K562 (cell line): ENCODE measurements around the gene ADAM8. TPM values are rescaled to one million over a fixed set of nuclear protein-coding genes. Genes with fewer than 3 reads are reported as not detected.

Source experiments
- ATAC-seq: fragments of 200-7000 bp; cut with Tn5 transposase; 3 replicates; pipeline ENCODE4 v1.9.1; 2020; ENCODE audit warnings: moderate library complexity
- BruUV-seq: library from RNA; stranded (reverse); fragments of 400-500 nt; replicated peaks from 2 replicates; lab custom pipeline; 2021; lab: Mats Ljungman, UMichigan
- CTCF ChIA-PET: fragments of 300-600 bp; formaldehyde crosslinking; extraction: SDS; loops from one replicate; lab custom pipeline; 2021; ENCODE audit warnings: low intra/inter-chr PET ratio; lab: Yijun Ruan, JAX
- POLR2A ChIA-PET: fragments of 300-600, 350-650 bp; sonication (Branson Sonifier 250); formaldehyde crosslinking; extraction: SDS; loops from one replicate; lab custom pipeline; 2021; ENCODE audit warnings: antibody characterized with exemption, inconsistent platforms; lab: Yijun Ruan, JAX
- DNase-seq, 4 experiments: peaks; one replicate each; pipeline versions ENCODE4 v3.0.0 to v3.0.0-alpha.2; 2011 to 2018; ENCODE audit warnings: low spot score in 3 of 4, mixed read lengths in 3 of 4; ENCODE audit errors: extremely low read depth in 1 of 4
- FAIRE-seq: peaks from 2 replicates; lab custom pipeline; 2011; peaks lifted over from hg19 to GRCh38; lab: Jason Lieb, UNC
- H2AFZ ChIP-seq: 2 replicates; pipeline ENCODE4 v1.6.0; 2011; ENCODE audit warnings: low read depth, low read length, control low read depth, inconsistent platforms
- H3K27ac ChIP-seq: fragments of 200-600 bp; 3 replicates; pipeline ENCODE4 v1.8.0; 2011; ENCODE audit warnings: low read depth, mild to moderate bottlenecking, control low read depth, inconsistent platforms, low read length, moderate library complexity, mixed read lengths; ENCODE audit errors: extremely low read depth
- H3K27me3 ChIP-seq, 2 experiments: fragments of 300-600 bp in 1 of 2; 2 replicates in 1 of 2; 3 replicates in 1 of 2; pipeline versions ENCODE4 v1.6.0 to v1.8.0; 2011; ENCODE audit warnings: inconsistent platforms in 2 of 2, low read length in 2 of 2, mild to moderate bottlenecking in 1 of 2, mixed read lengths in 1 of 2, moderate library complexity in 1 of 2; ENCODE audit not compliant: control insufficient read depth in 2 of 2, insufficient read depth in 2 of 2
- H3K36me3 ChIP-seq: fragments of 300-600 bp; 3 replicates; pipeline ENCODE4 v1.8.0; 2011; ENCODE audit warnings: mild to moderate bottlenecking, low read length, inconsistent platforms; ENCODE audit not compliant: control insufficient read depth, insufficient read depth
- H3K4me1 ChIP-seq, 2 experiments: fragments of 200-600 bp in 1 of 2; replicated peaks in 1 of 2; 2 replicates in 1 of 2; 3 replicates in 1 of 2; pipeline versions ENCODE4 v1.5.1 to v1.8.0; 2011; ENCODE audit warnings: inconsistent platforms in 2 of 2, low read length in 2 of 2, mild to moderate bottlenecking in 1 of 2, mixed read lengths in 1 of 2, moderate library complexity in 1 of 2; ENCODE audit not compliant: control insufficient read depth in 2 of 2, insufficient read depth in 2 of 2
- H3K4me2 ChIP-seq: 2 replicates; pipeline ENCODE4 v1.6.1; 2011; ENCODE audit warnings: low read length, control low read depth, inconsistent platforms, mixed read lengths; ENCODE audit not compliant: insufficient read depth
- H3K4me3 ChIP-seq: fragments of 200-600 bp; sonication (generic), shearing (Covaris generic); 2 replicates; pipeline ENCODE4 v1.5.1; 2016; ENCODE audit warnings: control low read depth, inconsistent platforms
- H3K79me2 ChIP-seq: fragments of 200-600 bp; 3 replicates; pipeline ENCODE4 v1.8.0; 2011; ENCODE audit warnings: low read length, inconsistent platforms; ENCODE audit not compliant: control insufficient read depth, insufficient read depth
- H3K9ac ChIP-seq, 2 experiments: 2 replicates each; pipeline versions ENCODE4 v1.6.0 to v1.6.1; 2011; ENCODE audit warnings: low read depth in 2 of 2, low read length in 2 of 2, control low read depth in 1 of 2, inconsistent platforms in 1 of 2, mild to moderate bottlenecking in 1 of 2, mixed read lengths in 1 of 2; ENCODE audit not compliant: insufficient read depth in 1 of 2
- H3K9me1 ChIP-seq: one replicate; pipeline ENCODE4 v1.6.0; 2011; ENCODE audit warnings: inconsistent platforms, mild to moderate bottlenecking, low read length, moderate library complexity; ENCODE audit not compliant: control insufficient read depth, insufficient read depth
- H3K9me3 ChIP-seq: replicated peaks from 2 replicates; pipeline ENCODE4 v1.5.1; 2011; ENCODE audit warnings: low read depth, low read length, inconsistent platforms; ENCODE audit not compliant: control insufficient read depth, insufficient read depth
- H4K20me1 ChIP-seq: replicated peaks from 2 replicates; pipeline ENCODE4 v1.6.1; 2011; ENCODE audit warnings: low read length, inconsistent platforms, mixed read lengths; ENCODE audit not compliant: control insufficient read depth, insufficient read depth
- FOXA1 ChIP-seq: fragments of 450-650 bp; IDR thresholded peaks from 2 replicates; pipeline ENCODE4 v1.6.1; 2016; ENCODE audit warnings: mild to moderate bottlenecking, borderline replicate concordance
- MEF2A ChIP-seq: IDR thresholded peaks from 2 replicates; pipeline ENCODE4 v1.6.1; 2011; ENCODE audit warnings: low read depth, mild to moderate bottlenecking, low read length, moderate library complexity; ENCODE audit not compliant: control insufficient read depth
- POLR3G ChIP-seq: IDR thresholded peaks from 2 replicates; pipeline ENCODE4 v1.6.1; 2011; ENCODE audit not compliant: insufficient read length, insufficient replicate concordance; ENCODE audit errors: extremely low read depth
- U2AF2 ChIP-seq: fragments of 200-400 bp; formaldehyde crosslinking; optimal IDR thresholded peaks from 2 replicates; pipeline ENCODE3; 2017; ENCODE audit warnings: low read depth, mild to moderate bottlenecking, low read length
- UBTF ChIP-seq, 2 experiments: IDR thresholded peaks; 2 replicates each; pipeline ENCODE4 v1.6.1; 2012; ENCODE audit warnings: improper control_type of control experiment in 2 of 2, low read depth in 2 of 2, low read length in 2 of 2, borderline replicate concordance in 1 of 2
- ZNF12 ChIP-seq: sonication (generic); formaldehyde crosslinking; IDR thresholded peaks from 2 replicates; pipeline ENCODE4 v1.4.0; 2020; ENCODE audit warnings: mild to moderate bottlenecking, missing genetic modification reagents
- ZNF395 ChIP-seq: fragments of 200-800 bp; sonication (Bioruptor generic); IDR thresholded peaks from 2 replicates; pipeline ENCODE4 v1.6.1; 2017; ENCODE audit warnings: missing genetic modification characterization, missing compliant biosample characterization
- ZNF785 ChIP-seq: fragments of 250-450 bp; sonication (Bioruptor Pico); IDR thresholded peaks from 2 replicates; pipeline ENCODE4 v1.4.0; 2020; ENCODE audit warnings: mild to moderate bottlenecking
- WGBS: fragments of 100-300 bp; shearing (Covaris generic); methylation state at CpG from one replicate; pipeline ENCODE4 v1.1.6; 2016; ENCODE audit warnings: low coverage, mixed read lengths; ENCODE audit not compliant: insufficient coverage; ENCODE audit errors: missing lambda C conversion rate; 5-methylcytosine and 5-hydroxymethylcytosine counted together
- in situ Hi-C: fragments of 300-500 bp; cut with MboI; formaldehyde crosslinking; loops from 4 replicates; pipeline ENCODE4 v1.15.0; 2018; ENCODE audit warnings: inconsistent platforms, mixed read lengths
- intact Hi-C: fragments of 100-400 bp; cut with micrococcal nuclease; formaldehyde crosslinking; loops from 2 replicates; pipeline ENCODE4 v1.14.2; 2022
- polyA plus RNA-seq, 8 experiments: library from polyadenylated mRNA; depleted of rRNA in 4 of 8; stranded (reverse) in 5 of 8; unstranded in 3 of 8; fragments of >200 nt; fragmentation: Nextera tagmentation in 2 of 8; fragmentation: Illumina TruSeq in 1 of 8; extraction: Ambion mirVana in 2 of 8; extraction: Trizol in 1 of 8; gene quantifications; 2 replicates each; pipeline versions ENCODE4 v1.2.1 to v1.2.3, GENCODE V29; 2011 to 2014; ENCODE audit warnings: inconsistent platforms in 1 of 8, missing spikeins in 1 of 8
- total RNA-seq, 7 experiments: library from RNA; depleted of rRNA in 6 of 7; stranded (reverse); fragments of >200 nt in 6 of 7; fragmentation: Illumina TruSeq in 2 of 7; extraction: Trizol in 2 of 7; gene quantifications; 2 replicates each; pipeline versions ENCODE4 v1.2.1 to v1.2.3, GENCODE V29; 2011 to 2021; ENCODE audit warnings: low replicate concordance in 1 of 7

Gene ADAM8
- total and polyA plus RNA-seq, 9 of the 15 experiments (the other 6 are each of a cell fraction or from before 2014, with no cell fraction given), result 0.07 to 7.0 (median 1.1) TPM

- ATAC-seq (no peak), FAIRE-seq (no peak), DNase-seq (no peak)
- Histone ChIP-seq H3K27me3 (no peaks in the 10 kb centered on the region), H3K36me3 (peaks cover 37% of the 10 kb centered on the region; the same call in 2 of the 3 replicates), H3K4me2 (no peak overlapping the region), H3K79me2 (peaks cover 27% of the 10 kb centered on the region), H4K20me1 (no peaks in the 10 kb centered on the region), H3K4me1 (peaks cover 10 to 42% of the 10 kb centered on the region in 2 experiments), H2AFZ (no peak overlapping the region), H3K9me1 (no peaks in the 10 kb centered on the region), H3K4me3 (no peak overlapping the region), H3K9me3 (no peaks in the 10 kb centered on the region), H3K9ac (no peak overlapping the region), H3K27ac (no peak overlapping the region)
- in situ Hi-C loops, result no loop called here
- 87% methylated on average over 10 of the region's 10 CpGs for WGBS
- TF ChIP-seq ZNF12 (CRISPR knock-in tag) (no peak), UBTF (IDR thresholded peaks at IDR 0.05; ENCODE audit: borderline replicate concordance in 1 of 2, low read depth in 2 of 2, low read length in 2 of 2) (no peak), MEF2A (no peak), FOXA1 (no peak), ZNF785 (CRISPR knock-in tag) (no peak), ZNF395 (no peak), POLR3G (no peak), U2AF2 (no peak)
- BruUV-seq, result no TSS peak
- ChIA-PET CTCF (no interaction called here), POLR2A (no interaction called here)
- intact Hi-C loops, result no loop called here
Observed at GRCh38 chr10:133311570-133311969, 34.9 kb upstream of the ADAM8 start.
